ENCODE measurements around the gene GDPD2. TPM values are rescaled to one million over a fixed set of nuclear protein-coding genes. Genes with fewer than 3 reads are reported as not detected.

GDPD2 gene
- total RNA-seq, 4 donors from 2014 or later: not detected

DNA sequence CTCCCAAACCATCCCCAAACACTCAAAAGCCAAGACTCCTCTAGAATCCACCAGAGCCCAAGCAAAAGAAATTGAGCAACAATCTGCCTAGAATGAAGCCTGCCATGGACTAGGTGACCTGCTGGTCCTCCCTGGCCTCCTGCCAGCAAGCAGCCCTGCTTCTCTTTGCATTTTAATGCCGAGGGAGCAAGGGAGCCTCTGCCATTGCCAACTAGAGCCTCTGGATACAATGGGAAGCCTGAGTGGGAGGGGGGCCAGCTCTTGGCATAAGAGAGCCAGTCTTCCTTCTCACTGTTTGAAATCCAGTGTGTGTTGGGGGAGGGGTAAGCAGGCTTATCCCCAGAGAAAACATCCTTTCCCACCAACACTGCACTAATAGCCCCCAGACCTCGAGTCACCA lies 1.5 kb upstream of the GDPD2 start:
- TF ChIP-seq, protein P1, sequence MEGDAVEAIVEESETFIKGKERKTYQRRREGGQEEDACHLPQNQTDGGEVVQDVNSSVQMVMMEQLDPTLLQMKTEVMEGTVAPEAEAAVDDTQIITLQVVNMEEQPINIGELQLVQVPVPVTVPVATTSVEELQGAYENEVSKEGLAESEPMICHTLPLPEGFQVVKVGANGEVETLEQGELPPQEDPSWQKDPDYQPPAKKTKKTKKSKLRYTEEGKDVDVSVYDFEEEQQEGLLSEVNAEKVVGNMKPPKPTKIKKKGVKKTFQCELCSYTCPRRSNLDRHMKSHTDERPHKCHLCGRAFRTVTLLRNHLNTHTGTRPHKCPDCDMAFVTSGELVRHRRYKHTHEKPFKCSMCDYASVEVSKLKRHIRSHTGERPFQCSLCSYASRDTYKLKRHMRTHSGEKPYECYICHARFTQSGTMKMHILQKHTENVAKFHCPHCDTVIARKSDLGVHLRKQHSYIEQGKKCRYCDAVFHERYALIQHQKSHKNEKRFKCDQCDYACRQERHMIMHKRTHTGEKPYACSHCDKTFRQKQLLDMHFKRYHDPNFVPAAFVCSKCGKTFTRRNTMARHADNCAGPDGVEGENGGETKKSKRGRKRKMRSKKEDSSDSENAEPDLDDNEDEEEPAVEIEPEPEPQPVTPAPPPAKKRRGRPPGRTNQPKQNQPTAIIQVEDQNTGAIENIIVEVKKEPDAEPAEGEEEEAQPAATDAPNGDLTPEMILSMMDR (IDR thresholded peaks at IDR 0.05; ENCODE audit: low read depth): no peak

DNA sequence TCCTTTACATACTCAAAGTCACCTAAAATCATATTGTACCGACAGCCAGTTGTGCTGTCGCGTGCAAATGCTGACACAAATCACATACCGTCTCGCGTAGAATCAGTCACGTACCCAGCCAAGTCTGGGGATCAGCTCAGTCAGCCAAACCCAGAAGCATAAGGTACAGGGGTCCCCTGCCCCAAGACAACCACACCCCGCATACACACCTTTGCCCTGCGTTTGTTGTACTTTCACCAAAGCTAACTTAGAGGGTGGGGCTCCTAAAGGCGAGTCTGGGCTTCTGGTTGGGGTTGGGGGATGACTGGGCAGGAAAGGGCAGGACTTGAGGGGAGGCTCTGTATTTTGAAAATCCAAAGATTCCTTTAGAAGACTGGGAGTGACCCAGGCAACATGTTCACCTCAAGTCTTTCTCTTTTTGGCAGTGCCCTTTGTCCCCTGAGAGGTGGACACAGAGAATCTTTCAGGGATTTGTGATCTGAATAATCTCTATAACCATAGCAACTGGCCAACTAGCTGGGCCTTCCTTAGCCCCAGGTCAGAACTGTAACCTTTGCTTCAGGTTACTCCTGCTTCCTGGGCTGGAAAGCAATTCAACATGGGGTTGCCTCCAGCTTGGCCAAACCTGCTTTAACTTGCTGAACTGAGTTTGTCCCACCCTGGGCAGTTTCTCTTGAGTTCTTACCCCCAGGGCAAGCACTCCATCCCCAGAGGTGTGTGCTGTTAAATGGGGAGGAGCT lies 992 bp downstream of the GDPD2 start:
- TF ChIP-seq, protein P1 (IDR thresholded peaks at IDR 0.05; ENCODE audit: low read depth): no peak

DNA sequence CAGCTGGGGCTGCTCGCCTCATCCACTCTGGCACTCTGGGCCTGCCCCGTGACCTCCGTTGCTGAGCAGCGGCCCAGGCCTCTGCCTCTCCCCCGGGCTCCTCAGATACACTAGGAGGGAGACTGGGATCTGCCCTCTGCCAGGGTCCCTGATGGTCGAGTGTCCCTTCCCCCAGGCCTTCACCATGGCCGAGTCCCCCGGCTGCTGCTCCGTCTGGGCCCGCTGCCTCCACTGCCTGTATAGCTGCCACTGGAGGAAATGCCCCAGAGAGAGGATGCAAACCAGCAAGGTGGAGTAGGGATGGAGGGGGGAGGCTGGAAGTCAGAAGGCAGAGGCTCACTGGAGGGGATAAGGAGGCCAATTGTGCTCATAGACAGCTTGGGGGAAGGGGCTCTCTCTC lies 1.7 kb downstream of the GDPD2 start:
- TF ChIP-seq, protein P1 (IDR thresholded peaks at IDR 0.05; ENCODE audit: low read depth): no peak

DNA sequence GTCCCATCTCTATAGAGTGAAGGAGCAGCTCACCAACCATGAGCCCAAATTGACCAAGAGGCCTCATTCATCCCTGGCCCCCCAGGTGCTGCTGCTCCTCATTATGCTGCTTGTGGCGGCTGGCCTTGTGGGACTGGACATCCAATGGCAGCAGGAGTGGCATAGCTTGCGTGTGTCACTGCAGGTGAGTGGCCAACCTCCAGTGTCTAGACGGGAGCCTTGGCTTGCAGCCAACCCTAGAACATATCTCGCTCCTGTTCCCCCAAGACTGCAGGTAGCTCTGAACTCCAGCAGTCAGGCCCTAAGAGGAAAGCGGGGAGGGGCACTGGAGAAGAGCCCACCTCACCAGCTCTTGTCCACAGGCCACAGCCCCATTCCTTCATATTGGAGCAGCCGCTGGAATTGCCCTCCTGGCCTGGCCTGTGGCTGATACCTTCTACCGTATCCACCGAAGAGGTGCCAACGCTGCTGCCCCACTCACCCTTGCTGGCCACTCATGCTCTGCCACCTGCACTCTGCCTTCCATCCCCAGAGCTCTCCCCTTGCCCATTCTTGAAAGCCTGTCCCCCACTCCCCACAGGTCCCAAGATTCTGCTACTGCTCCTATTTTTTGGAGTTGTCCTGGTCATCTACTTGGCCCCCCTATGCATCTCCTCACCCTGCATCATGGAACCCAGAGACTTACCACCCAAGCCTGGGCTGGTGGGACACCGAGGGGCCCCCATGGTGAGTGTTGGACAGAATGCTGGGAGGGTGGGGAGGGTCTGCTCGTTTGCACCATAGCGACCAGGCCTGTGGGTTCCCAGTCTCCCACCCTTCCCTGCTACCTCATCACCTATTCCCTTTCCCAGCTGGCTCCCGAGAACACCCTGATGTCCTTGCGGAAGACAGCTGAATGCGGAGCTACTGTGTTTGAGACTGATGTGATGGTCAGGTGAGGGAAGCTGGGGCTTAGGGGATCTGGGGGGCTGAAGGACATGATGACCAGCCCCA lies 3.5 kb downstream of the GDPD2 start:
- TF ChIP-seq, protein P1 (IDR thresholded peaks at IDR 0.05; ENCODE audit: low read depth): no peak

DNA sequence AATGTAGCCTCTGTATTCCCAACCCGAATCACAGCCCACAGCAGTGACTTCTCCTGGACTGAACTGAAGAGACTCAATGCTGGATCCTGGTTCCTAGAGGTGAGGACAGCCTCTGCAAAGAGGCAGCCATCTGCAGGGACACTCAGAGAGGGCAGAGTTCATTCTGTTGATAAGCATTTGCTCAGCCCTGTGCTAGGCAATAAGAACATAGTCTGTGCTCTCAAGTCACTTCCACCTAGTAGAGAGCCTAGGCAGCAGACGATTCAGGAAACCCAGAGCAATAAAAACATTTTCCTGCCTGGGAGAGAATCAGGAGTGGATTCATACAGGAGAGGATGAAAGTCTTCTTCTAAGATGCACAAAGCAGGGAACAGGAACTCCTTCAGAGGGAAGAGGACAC lies 4.3 kb downstream of the GDPD2 start:
- TF ChIP-seq, protein P1 (IDR thresholded peaks at IDR 0.05; ENCODE audit: low read depth): no peak

DNA sequence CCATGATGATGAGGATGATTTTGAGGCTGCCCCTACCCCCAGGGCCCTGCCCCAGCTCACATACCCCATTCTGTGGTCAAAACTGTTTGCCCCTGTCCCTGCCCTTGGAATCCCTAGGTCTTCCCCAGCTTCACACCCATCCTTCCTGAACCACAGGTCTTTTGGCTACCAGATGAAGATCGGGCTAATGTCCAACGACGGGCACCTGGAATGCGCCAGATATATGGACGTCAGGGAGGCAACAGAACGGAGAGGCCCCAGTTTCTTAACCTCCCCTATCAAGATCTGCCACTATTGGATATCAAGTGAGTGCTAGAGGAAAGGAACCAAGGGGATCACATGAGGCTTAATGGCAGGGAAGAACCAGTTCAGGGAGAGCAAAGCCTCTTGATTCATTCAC lies 6.6 kb downstream of the GDPD2 start:
- TF ChIP-seq, protein P1 (IDR thresholded peaks at IDR 0.05; ENCODE audit: low read depth): no peak
